K562 (cell line): ENCODE results near the gene CRYBG3. TPM values are rescaled to one million over a fixed set of nuclear protein-coding genes. Genes with fewer than 3 reads are reported as not detected.

Experiments used
- ATAC-seq: fragments of 200-7000 bp; cut with Tn5 transposase; 3 replicates; pipeline ENCODE4 v1.9.1; 2020; ENCODE audit warnings: moderate library complexity
- BruUV-seq: library from RNA; stranded (reverse); fragments of 400-500 nt; replicated peaks from 2 replicates; lab custom pipeline; 2021; lab: Mats Ljungman, UMichigan
- CTCF ChIA-PET: fragments of 300-600 bp; formaldehyde crosslinking; extraction: SDS; loops from one replicate; lab custom pipeline; 2021; ENCODE audit warnings: low intra/inter-chr PET ratio; lab: Yijun Ruan, JAX
- POLR2A ChIA-PET: fragments of 300-600, 350-650 bp; sonication (Branson Sonifier 250); formaldehyde crosslinking; extraction: SDS; loops from one replicate; lab custom pipeline; 2021; ENCODE audit warnings: antibody characterized with exemption, inconsistent platforms; lab: Yijun Ruan, JAX
- DNase-seq, 4 experiments: peaks; one replicate each; pipeline versions ENCODE4 v3.0.0 to v3.0.0-alpha.2; 2011 to 2018; ENCODE audit warnings: low spot score in 3 of 4, mixed read lengths in 3 of 4; ENCODE audit errors: extremely low read depth in 1 of 4
- FAIRE-seq: peaks from 2 replicates; lab custom pipeline; 2011; peaks lifted over from hg19 to GRCh38; lab: Jason Lieb, UNC
- H2AFZ ChIP-seq: 2 replicates; pipeline ENCODE4 v1.6.0; 2011; ENCODE audit warnings: low read depth, low read length, control low read depth, inconsistent platforms
- H3K27ac ChIP-seq: fragments of 200-600 bp; 3 replicates; pipeline ENCODE4 v1.8.0; 2011; ENCODE audit warnings: low read depth, mild to moderate bottlenecking, control low read depth, inconsistent platforms, low read length, moderate library complexity, mixed read lengths; ENCODE audit errors: extremely low read depth
- H3K27me3 ChIP-seq, 2 experiments: fragments of 300-600 bp in 1 of 2; 2 replicates in 1 of 2; 3 replicates in 1 of 2; pipeline versions ENCODE4 v1.6.0 to v1.8.0; 2011; ENCODE audit warnings: inconsistent platforms in 2 of 2, low read length in 2 of 2, mild to moderate bottlenecking in 1 of 2, mixed read lengths in 1 of 2, moderate library complexity in 1 of 2; ENCODE audit not compliant: control insufficient read depth in 2 of 2, insufficient read depth in 2 of 2
- H3K36me3 ChIP-seq: fragments of 300-600 bp; 3 replicates; pipeline ENCODE4 v1.8.0; 2011; ENCODE audit warnings: mild to moderate bottlenecking, low read length, inconsistent platforms; ENCODE audit not compliant: control insufficient read depth, insufficient read depth
- H3K4me1 ChIP-seq, 2 experiments: fragments of 200-600 bp in 1 of 2; replicated peaks in 1 of 2; 2 replicates in 1 of 2; 3 replicates in 1 of 2; pipeline versions ENCODE4 v1.5.1 to v1.8.0; 2011; ENCODE audit warnings: inconsistent platforms in 2 of 2, low read length in 2 of 2, mild to moderate bottlenecking in 1 of 2, mixed read lengths in 1 of 2, moderate library complexity in 1 of 2; ENCODE audit not compliant: control insufficient read depth in 2 of 2, insufficient read depth in 2 of 2
- H3K4me2 ChIP-seq: 2 replicates; pipeline ENCODE4 v1.6.1; 2011; ENCODE audit warnings: low read length, control low read depth, inconsistent platforms, mixed read lengths; ENCODE audit not compliant: insufficient read depth
- H3K4me3 ChIP-seq: fragments of 200-600 bp; sonication (generic), shearing (Covaris generic); 2 replicates; pipeline ENCODE4 v1.5.1; 2016; ENCODE audit warnings: control low read depth, inconsistent platforms
- H3K79me2 ChIP-seq: fragments of 200-600 bp; 3 replicates; pipeline ENCODE4 v1.8.0; 2011; ENCODE audit warnings: low read length, inconsistent platforms; ENCODE audit not compliant: control insufficient read depth, insufficient read depth
- H3K9ac ChIP-seq, 2 experiments: 2 replicates each; pipeline versions ENCODE4 v1.6.0 to v1.6.1; 2011; ENCODE audit warnings: low read depth in 2 of 2, low read length in 2 of 2, control low read depth in 1 of 2, inconsistent platforms in 1 of 2, mild to moderate bottlenecking in 1 of 2, mixed read lengths in 1 of 2; ENCODE audit not compliant: insufficient read depth in 1 of 2
- H3K9me1 ChIP-seq: one replicate; pipeline ENCODE4 v1.6.0; 2011; ENCODE audit warnings: inconsistent platforms, mild to moderate bottlenecking, low read length, moderate library complexity; ENCODE audit not compliant: control insufficient read depth, insufficient read depth
- H3K9me3 ChIP-seq: replicated peaks from 2 replicates; pipeline ENCODE4 v1.5.1; 2011; ENCODE audit warnings: low read depth, low read length, inconsistent platforms; ENCODE audit not compliant: control insufficient read depth, insufficient read depth
- H4K20me1 ChIP-seq: replicated peaks from 2 replicates; pipeline ENCODE4 v1.6.1; 2011; ENCODE audit warnings: low read length, inconsistent platforms, mixed read lengths; ENCODE audit not compliant: control insufficient read depth, insufficient read depth
- ADNP ChIP-seq: fragments of 200-800 bp; sonication (Bioruptor generic); IDR thresholded peaks from 2 replicates; pipeline ENCODE4 v1.6.1; 2016; ENCODE audit warnings: missing genetic modification characterization, missing compliant biosample characterization
- CTCF ChIP-seq, 3 experiments: IDR thresholded peaks in 2 of 3; conservative IDR thresholded peaks in 1 of 3; 2 replicates each; pipeline ENCODE4 v1.5.1; 2011 to 2012; ENCODE audit warnings: low read length in 3 of 3, mild to moderate bottlenecking in 3 of 3, control low read depth in 2 of 3, improper control_type of control experiment in 1 of 3, inconsistent platforms in 1 of 3, low read depth in 1 of 3, mixed read lengths in 1 of 3, moderate library complexity in 1 of 3; ENCODE audit not compliant: insufficient read depth in 2 of 3
- RAD21 ChIP-seq, 2 experiments: fragments of 250-450 bp in 1 of 2; fragments of 450-650 bp in 1 of 2; sonication (Bioruptor Pico) in 1 of 2; formaldehyde crosslinking in 1 of 2; IDR thresholded peaks in 1 of 2; conservative IDR thresholded peaks in 1 of 2; 2 replicates each; pipeline versions ENCODE4 v1.4.0 to v1.8.0; 2020 to 2022; ENCODE audit warnings: mild to moderate bottlenecking in 2 of 2, moderate library complexity in 1 of 2
- RERE ChIP-seq: sonication (generic); formaldehyde crosslinking; IDR thresholded peaks from 2 replicates; pipeline ENCODE4 v1.8.0; 2023; ENCODE audit warnings: missing genetic modification reagents, mild to moderate bottlenecking, borderline replicate concordance
- RHOXF2B ChIP-seq: fragments of 250-450 bp; sonication (Bioruptor Pico); conservative IDR thresholded peaks from 2 replicates; pipeline ENCODE4 v1.5.1; 2021
- SRSF9 ChIP-seq: fragments of 200-400 bp; formaldehyde crosslinking; IDR thresholded peaks from 2 replicates; pipeline ENCODE4 v1.6.1; 2017; ENCODE audit warnings: low read depth, low read length, borderline replicate concordance
- ZBTB12 ChIP-seq: fragments of 250-450 bp; sonication (Bioruptor Pico); IDR thresholded peaks from 2 replicates; pipeline ENCODE4 v1.4.0; 2020
- WGBS: fragments of 100-300 bp; shearing (Covaris generic); methylation state at CpG from one replicate; pipeline ENCODE4 v1.1.6; 2016; ENCODE audit warnings: low coverage, mixed read lengths; ENCODE audit not compliant: insufficient coverage; ENCODE audit errors: missing lambda C conversion rate; 5-methylcytosine and 5-hydroxymethylcytosine counted together
- in situ Hi-C: fragments of 300-500 bp; cut with MboI; formaldehyde crosslinking; loops from 4 replicates; pipeline ENCODE4 v1.15.0; 2018; ENCODE audit warnings: inconsistent platforms, mixed read lengths
- intact Hi-C: fragments of 100-400 bp; cut with micrococcal nuclease; formaldehyde crosslinking; loops from 2 replicates; pipeline ENCODE4 v1.14.2; 2022
- polyA plus RNA-seq, 8 experiments: library from polyadenylated mRNA; depleted of rRNA in 4 of 8; stranded (reverse) in 5 of 8; unstranded in 3 of 8; fragments of >200 nt; fragmentation: Nextera tagmentation in 2 of 8; fragmentation: Illumina TruSeq in 1 of 8; extraction: Ambion mirVana in 2 of 8; extraction: Trizol in 1 of 8; gene quantifications; 2 replicates each; pipeline versions ENCODE4 v1.2.1 to v1.2.3, GENCODE V29; 2011 to 2014; ENCODE audit warnings: inconsistent platforms in 1 of 8, missing spikeins in 1 of 8
- total RNA-seq, 7 experiments: library from RNA; depleted of rRNA in 6 of 7; stranded (reverse); fragments of >200 nt in 6 of 7; fragmentation: Illumina TruSeq in 2 of 7; extraction: Trizol in 2 of 7; gene quantifications; 2 replicates each; pipeline versions ENCODE4 v1.2.1 to v1.2.3, GENCODE V29; 2011 to 2021; ENCODE audit warnings: low replicate concordance in 1 of 7

CRYBG3 gene
- total and polyA plus RNA-seq, 9 of the 15 experiments (the other 6 are each of a cell fraction or from before 2014, with no cell fraction given) = 0.08 to 0.72 (median 0.18) TPM

- in situ Hi-C loops (no loop called here), intact Hi-C loops (no loop called here)
- Histone ChIP-seq H3K9ac (no peak overlapping the region), H3K4me2 (no peak overlapping the region), H3K4me1 (no peaks in the 10 kb centered on the region), H3K9me1 (no peaks in the 10 kb centered on the region), H3K27me3 (no peaks in the 10 kb centered on the region), H3K27ac (no peak overlapping the region), H4K20me1 (no peaks in the 10 kb centered on the region), H3K4me3 (no peak overlapping the region), H3K36me3 (no peaks in the 10 kb centered on the region), H2AFZ (no peak overlapping the region), H3K79me2 (no peaks in the 10 kb centered on the region), H3K9me3 (no peaks in the 10 kb centered on the region)
- no TSS peak for BruUV-seq
- WGBS = 3% methylated on average over 3 of the region's 3 CpGs
- DNase-seq (no peak), ATAC-seq (peak; percentile 40; the same call in 1 of the 3 replicates), FAIRE-seq (no peak)
- ChIA-PET CTCF (no interaction called here), POLR2A (no interaction called here)
- TF ChIP-seq ADNP = no peak
- 0 out of 6 replicates have a peak, but pooled peaks of 1 of the 3 experiments have one; percentile 8 for TF ChIP-seq CTCF (IDR thresholded peaks at IDR 0.05 in 2 of 3, conservative IDR thresholded peaks at IDR 0.05 in 1 of 3; ENCODE audit: insufficient read depth in 2 of 3, low read depth in 1 of 3, low read length in 3 of 3)
These were observed 74.7 kb downstream of the CRYBG3 start for GRCh38 chr3:97896547-97896946.

GRCh38 chr3:97899331-97899730 is 77.5 kb downstream of the CRYBG3 start:
- Histone ChIP-seq H3K4me3 (no peak overlapping the region), H3K9ac (no peak overlapping the region), H4K20me1 (no peaks in the 10 kb centered on the region), H3K4me2 (no peak overlapping the region), H3K27ac (no peak overlapping the region), H3K9me1 (no peaks in the 10 kb centered on the region), H3K27me3 (no peaks in the 10 kb centered on the region), H3K9me3 (no peaks in the 10 kb centered on the region), H3K4me1 (no peaks in the 10 kb centered on the region), H3K79me2 (no peaks in the 10 kb centered on the region), H2AFZ (no peak overlapping the region), H3K36me3 (no peaks in the 10 kb centered on the region)
- DNase-seq (no peak), ATAC-seq (no peak), FAIRE-seq (no peak)
- CTCF ChIA-PET = no interaction called here
- POLR2A ChIA-PET = no interaction called here
- intact Hi-C loops = no loop called here
- no TSS peak for BruUV-seq
- in situ Hi-C loops = no loop called here
- TF ChIP-seq RERE (CRISPR knock-in tag) = no peak
- no peak for TF ChIP-seq RHOXF2B (CRISPR knock-in tag)
- no peak for TF ChIP-seq SRSF9
- no peak for TF ChIP-seq ZBTB12 (CRISPR knock-in tag)
- TF ChIP-seq RAD21 (CRISPR knock-in tag; conservative IDR thresholded peaks at IDR 0.05 in 1 of 2, IDR thresholded peaks at IDR 0.05 in 1 of 2) = no peak
